GM19372 (cell line): ENCODE results near the gene KRTAP10-1.
"Not testable (repeated sequence)": the region's sequence is repeated elsewhere in the genome, so short reads cannot be mapped to it uniquely, and the experiment has no call there.

ENCODE experiments used
- ATAC-seq: cut with Tn5 transposase; IDR thresholded peaks from one replicate; pipeline ENCODE4 v1.9.1; 2021; ENCODE audit warnings: mild to moderate bottlenecking, low read depth, moderate library complexity; ENCODE audit not compliant: unreplicated experiment

The KRTAP10-1 gene

GRCh38 chr21:44539991-44540666, at the start of gene KRTAP10-1:
Gene KRTAP10-1 (minus strand): TSS chr21:44540195. CDS start chr21:44540150, 45 bp downstream.
- ATAC-seq, result no peak

- no peak for ATAC-seq
Measured at GRCh38 chr21:44589094-44589493, 49.1 kb upstream of the KRTAP10-1 start.

GRCh38 chr21:44585892-44586291, 45.9 kb upstream of the KRTAP10-1 start:
- ATAC-seq, result no peak

GRCh38 chr21:44583800-44584147, 43.8 kb upstream of the KRTAP10-1 start:
- ATAC-seq, result no peak

GRCh38 chr21:44583089-44583799, 43.2 kb upstream of the KRTAP10-1 start:
- ATAC-seq, result no peak

GRCh38 chr21:44582055-44582454, 42.1 kb upstream of the KRTAP10-1 start:
- no peak for ATAC-seq

- no peak for ATAC-seq
Measured at GRCh38 chr21:44581158-44581557, 41.2 kb upstream of the KRTAP10-1 start.

GRCh38 chr21:44580231-44580821, 40.3 kb upstream of the KRTAP10-1 start, which contains the start of gene KRTAP10-5:
Gene KRTAP10-5 (minus strand): TSS chr21:44580604. CDS start chr21:44580578, 26 bp downstream.
- not testable (repeated sequence) for ATAC-seq

- no peak for ATAC-seq
Measured at GRCh38 chr21:44579833-44580144, 39.8 kb upstream of the KRTAP10-1 start.

GRCh38 chr21:44579056-44579832, 39.2 kb upstream of the KRTAP10-1 start:
- ATAC-seq, result no peak

GRCh38 chr21:44578371-44579055, 38.5 kb upstream of the KRTAP10-1 start:
- ATAC-seq, result no peak

GRCh38 chr21:44576025-44576420, 36.0 kb upstream of the KRTAP10-1 start:
- ATAC-seq, result no peak

GRCh38 chr21:44575307-44576024, 35.5 kb upstream of the KRTAP10-1 start:
- ATAC-seq, result no peak

- no peak for ATAC-seq
Measured at GRCh38 chr21:44574457-44575306, 34.7 kb upstream of the KRTAP10-1 start.

- ATAC-seq, result not testable (repeated sequence)
Measured at GRCh38 chr21:44573630-44574456, 33.8 kb upstream of the KRTAP10-1 start, which contains the start of gene KRTAP10-4. Gene KRTAP10-4 (plus strand): TSS chr21:44573729. CDS start chr21:44573759, 30 bp downstream.

- ATAC-seq, result no peak
Measured at GRCh38 chr21:44572959-44573583, 33.1 kb upstream of the KRTAP10-1 start.
